Spleen (tissue), 7 donors: ENCODE results near the gene C6orf47.

Source experiments
- CTCF ChIP-seq, 11 experiments: fragments of 200-600 bp in 7 of 11; fragments of 450-650 bp in 4 of 11; sonication (generic) in 4 of 11; IDR thresholded peaks in 8 of 11; conservative IDR thresholded peaks in 3 of 11; 1 replicate in 7 of 11; 2 replicates in 4 of 11; pipeline versions ENCODE4 v1.4.0 to v1.8.0; 2016 to 2021; ENCODE audit warnings: antibody characterized with exemption in 11 of 11, inconsistent platforms in 4 of 11, mild to moderate bottlenecking in 1 of 11
- POLR2A ChIP-seq, 3 donors: fragments of 450-650 bp; IDR thresholded peaks; one replicate each; pipeline ENCODE4 v1.5.1; 2017; ENCODE audit warnings: antibody characterized with exemption in 3 of 3, mild to moderate bottlenecking in 1 of 3
- donor health status: DM: no; HTN: no; CAD: no; lungs with moderate emphysema.
- donor health status: DM: no; HTN: no; CAD: no.
- donor health status: DM: no; HTN: no; CAD: no.

- no peak for TF ChIP-seq POLR2A (IDR thresholded peaks at IDR 0.05)
- TF ChIP-seq CTCF (IDR thresholded peaks at IDR 0.05 in 8 of 11, conservative IDR thresholded peaks at IDR 0.05 in 3 of 11), result no peak
Measured at GRCh38 chr6:31621991-31622390, 38.6 kb downstream of the C6orf47 start.
